Measurements from ENCODE around the gene LRRC26.

The LRRC26 gene

DNA sequence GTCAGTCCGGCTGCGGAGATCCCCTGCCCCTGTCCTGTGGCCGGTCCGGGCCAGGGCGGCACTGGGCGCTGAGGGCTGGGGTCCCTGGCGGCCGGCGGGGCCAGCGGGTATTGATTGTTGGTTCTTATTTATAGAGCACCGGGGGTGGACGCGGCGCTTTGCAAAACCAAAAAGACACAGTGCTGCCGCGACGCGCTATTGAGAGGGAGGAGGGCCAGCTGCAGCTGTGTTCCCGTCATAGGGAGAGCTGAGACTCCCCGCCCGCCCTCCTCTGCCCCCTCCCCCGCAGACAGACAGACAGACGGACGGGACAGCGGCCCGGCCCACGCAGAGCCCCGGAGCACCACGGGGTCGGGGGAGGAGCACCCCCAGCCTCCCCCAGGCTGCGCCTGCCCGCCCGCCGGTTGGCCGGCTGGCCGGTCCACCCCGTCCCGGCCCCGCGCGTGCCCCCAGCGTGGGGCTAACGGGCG is 2.5 kb downstream of the LRRC26 start:
- DNase-seq (ENCODE audit: low spot score): no peak

DNA sequence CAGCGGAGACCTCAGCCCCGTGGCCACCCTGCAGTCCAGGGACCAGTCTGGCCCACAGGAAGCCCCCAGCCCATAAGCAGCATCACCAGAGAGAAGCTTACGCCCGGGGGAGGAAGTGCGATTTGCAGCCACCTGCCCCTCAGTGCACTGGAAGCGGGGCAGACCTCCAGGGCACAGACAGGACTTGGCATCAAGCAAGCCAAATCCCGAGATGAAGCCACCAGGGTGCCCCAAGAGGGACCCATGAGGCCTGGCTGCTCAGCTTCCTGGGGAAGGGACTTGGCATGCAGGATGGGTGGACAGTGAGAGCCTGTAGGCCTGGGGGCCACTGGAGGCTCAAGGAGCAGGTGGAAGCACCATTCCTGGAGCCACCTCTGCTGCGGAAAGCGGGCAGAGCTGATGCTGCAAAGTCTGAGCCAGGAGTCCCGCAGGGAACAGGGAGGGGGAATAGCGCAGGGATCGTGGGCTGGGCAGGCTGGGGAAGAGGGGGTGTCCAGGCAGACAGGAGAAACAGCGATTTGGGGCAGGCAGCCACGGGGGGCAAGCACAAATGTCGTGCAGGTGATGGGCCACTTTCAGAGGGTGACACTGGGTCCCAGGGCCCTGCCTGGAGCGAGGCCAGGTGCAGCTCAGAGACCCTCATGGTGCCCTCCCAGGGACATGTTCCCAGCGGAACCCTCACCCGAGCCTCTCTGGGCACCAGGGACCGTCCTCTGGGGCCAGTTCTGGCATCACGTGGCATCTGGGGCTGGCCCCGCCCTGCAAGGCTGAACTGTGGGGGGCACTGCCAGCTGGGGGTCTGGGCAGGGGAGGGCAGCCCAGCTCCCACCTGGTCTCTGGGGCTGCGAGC is 3.2 kb downstream of the LRRC26 start:
- DNase-seq (ENCODE audit: low spot score): no peak

DNA sequence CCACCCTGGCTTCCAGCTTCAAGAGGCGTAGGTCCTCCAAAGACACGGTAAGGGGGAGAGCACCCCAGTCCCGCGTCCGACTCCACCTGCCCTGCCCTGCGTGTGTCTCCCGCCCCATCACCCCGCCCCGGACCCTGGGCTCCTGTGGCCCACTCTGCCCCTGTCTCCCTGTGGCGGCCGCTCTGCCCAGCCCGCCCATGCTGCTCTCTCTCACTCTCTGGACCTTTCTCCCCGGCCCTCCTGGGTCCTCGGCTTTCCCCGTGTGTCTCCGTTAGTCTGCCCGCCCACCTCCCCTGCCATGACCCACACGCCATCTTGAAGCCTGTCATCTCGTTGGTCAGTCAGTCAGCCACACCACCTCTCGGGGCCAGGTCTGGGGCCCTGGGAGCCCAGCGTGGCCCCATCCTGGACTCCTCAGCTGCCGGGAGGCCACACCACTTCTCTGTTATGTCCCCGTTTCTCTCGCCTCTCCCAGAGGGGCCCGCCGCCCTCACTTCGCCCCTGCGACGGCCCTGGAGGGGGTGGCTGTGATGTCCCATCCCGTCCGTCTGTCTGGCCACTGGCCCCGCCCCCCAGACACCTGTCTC is 4.5 kb downstream of the LRRC26 start:
- DNase-seq (ENCODE audit: low spot score): no peak

DNA sequence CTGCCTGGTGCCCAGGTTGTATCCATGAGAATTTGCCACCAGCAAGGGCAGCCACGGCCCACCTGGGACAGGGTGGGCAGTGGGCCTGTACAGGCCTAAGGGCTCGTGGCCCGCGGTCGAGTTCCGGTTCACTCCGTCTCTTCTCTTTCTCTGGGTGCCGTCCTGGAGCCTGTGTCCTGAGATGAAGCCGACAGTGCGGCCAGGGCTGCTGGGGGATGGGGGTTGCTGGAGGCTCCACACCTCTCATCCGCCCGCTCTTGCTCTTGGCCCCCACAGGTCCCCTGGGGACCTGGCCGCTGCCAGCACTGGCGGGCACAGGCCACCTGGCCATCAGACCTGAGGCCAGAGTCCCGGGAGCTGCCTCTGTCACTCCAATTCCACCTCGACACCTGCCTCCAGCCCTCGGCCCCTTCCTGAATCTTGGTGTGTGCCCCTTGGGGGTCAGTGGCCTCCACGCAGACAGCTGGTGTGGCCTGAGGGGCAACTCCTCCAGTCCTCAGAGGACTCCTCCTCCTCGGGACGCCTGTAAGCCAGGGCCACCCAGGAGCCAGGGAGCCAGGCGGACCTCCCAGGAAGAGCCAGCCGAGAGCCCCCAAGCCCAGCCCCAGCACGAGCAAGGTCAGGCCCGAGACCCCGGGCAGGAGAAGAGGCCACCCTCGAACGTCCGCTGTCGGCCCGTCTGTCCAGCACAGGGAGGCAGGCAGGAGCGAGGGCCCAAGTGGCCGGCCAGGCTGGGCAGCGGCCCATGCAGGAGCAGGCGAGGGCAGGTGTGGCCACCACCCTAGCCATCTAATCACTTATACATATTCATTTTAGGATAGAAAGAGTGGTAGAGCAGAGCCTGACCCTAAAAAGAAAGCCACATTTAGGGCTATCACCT is 5.2 kb downstream of the LRRC26 start:
- DNase-seq (ENCODE audit: low spot score): no peak

DNA sequence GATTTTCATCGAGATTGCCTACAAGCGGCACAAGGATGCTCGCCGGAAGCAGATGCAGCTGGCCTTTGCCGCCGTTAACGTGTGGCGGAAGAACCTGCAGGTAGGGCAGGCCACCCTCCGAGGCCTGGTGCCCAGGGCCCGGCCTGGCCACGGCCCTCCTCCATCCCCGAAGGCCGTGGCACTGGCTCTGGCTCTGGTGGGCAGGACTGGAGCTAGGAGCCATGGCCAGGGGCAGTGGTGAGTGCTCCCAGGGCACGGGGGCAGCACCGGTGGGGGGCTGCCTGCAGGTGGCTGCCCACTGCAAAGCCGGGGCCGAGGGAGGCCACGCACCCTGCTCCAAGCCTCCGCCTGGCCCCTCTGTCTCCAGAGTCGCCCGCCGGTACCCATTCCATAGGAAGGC is 6.0 kb downstream of the LRRC26 start:
- no peak for DNase-seq (ENCODE audit: low spot score)

DNA sequence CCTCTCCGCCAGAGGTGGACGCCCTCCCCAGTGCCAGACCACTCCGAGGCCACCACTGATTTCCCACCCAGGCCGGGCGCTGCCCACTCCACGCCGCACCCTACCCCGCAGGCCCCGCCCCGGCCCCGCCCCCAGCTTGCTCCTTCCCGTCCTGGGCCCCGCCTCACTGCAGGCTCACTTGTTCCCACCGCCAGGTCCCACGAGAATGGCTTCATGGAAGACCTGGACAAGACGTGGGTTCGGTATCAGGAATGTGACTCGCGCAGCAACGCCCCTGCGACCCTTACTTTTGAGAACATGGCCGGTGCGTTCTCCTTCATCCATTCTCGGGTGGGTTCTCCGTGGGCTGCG is 6.5 kb downstream of the LRRC26 start:
- no peak for DNase-seq (ENCODE audit: low spot score)

DNA sequence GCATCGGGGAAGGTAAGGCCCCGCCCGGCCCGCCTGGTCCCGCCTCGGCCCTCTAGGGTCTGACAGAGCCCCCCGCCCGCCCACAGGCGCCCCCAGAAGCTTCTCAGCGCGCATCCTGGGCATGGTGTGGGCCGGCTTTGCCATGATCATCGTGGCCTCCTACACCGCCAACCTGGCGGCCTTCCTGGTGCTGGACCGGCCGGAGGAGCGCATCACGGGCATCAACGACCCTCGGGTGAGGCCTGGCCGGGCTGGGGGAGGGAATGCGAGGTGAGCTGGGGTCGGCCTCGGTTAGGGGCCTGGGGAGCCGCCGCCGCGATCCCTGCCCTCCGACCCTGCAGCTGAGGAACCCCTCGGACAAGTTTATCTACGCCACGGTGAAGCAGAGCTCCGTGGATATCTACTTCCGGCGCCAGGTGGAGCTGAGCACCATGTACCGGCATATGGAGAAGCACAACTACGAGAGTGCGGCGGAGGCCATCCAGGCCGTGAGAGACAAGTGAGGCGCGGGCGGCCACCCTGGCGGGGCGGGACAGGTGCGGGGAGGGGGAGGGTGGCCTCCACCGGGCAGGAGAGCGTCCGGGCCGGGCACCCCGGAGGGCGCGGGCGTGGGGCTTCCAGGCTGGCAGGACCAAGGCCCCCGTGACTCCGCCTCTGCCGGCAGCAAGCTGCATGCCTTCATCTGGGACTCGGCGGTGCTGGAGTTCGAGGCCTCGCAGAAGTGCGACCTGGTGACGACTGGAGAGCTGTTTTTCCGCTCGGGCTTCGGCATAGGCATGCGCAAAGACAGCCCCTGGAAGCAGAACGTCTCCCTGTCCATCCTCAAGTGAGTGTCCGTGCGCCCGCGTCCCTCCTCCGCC is 7.1 kb downstream of the LRRC26 start:
- DNase-seq (ENCODE audit: low spot score): no peak

DNA sequence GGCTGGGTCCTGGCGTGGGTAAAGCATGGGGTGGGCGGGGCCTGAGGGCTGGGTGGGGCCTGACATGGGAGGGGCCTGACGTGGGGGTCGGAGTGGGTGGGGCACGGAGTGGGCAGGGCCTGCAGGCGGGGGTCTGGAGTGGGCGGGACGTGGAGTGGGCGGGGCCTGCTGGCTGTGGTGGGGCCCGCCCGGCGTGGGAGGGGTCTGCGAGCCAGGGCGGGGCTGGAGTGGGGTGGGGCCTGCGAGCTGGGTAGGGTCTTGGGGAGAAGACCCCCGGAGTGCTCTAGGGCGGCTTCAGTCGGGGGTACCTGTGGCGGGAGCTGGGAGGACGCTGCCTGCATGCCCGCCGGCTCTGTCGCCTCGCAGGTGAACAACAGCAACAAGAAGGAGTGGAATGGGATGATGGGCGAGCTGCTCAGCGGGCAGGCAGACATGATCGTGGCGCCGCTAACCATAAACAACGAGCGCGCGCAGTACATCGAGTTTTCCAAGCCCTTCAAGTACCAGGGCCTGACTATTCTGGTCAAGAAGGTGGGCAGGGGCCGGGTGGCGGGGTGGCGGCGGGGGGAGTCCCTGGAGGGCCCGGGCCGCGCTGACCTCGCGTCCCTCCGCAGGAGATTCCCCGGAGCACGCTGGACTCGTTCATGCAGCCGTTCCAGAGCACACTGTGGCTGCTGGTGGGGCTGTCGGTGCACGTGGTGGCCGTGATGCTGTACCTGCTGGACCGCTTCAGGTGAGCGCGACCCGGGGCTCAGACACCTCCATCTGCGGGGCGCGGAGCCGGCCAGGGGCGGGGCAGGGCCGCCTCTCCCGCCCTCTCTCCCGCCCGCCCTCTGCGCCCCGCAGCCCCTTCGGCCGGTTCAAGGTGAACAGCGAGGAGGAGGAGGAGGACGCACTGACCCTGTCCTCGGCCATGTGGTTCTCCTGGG is 8.0 kb downstream of the LRRC26 start:
- DNase-seq (ENCODE audit: low spot score): no peak

DNA sequence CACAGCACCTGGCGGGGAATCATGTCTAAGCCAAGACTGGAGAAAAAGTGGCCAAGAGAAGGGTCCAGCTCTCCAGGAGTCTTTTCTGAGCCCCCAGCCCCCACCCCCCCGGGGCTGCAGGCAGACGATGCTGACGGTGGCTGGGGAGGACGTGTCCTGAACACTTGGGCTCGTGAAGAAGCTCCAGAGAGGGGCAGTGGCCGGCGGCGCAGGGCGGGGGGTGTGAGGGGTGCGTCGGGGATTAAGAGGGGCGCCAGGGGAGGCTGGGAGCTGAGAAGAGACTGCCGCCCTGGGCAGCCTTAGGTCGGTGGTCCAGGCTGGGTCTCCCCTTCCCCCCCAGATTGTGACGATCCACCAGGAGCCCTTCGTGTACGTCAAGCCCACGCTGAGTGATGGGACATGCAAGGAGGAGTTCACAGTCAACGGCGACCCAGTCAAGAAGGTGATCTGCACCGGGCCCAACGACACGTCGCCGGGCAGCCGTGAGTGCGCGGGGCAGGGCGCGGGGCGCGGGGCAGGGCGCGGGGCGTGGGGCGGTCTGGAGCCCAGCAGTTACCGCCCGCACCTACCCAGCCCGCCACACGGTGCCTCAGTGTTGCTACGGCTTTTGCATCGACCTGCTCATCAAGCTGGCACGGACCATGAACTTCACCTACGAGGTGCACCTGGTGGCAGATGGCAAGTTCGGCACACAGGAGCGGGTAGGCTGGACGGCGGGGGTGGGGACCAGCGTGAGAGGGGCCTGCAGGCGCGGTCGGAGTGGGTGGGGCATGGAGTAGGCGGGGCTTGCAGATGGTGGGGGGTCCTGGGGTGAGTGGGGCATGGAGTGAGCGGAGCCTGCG is 8.9 kb downstream of the LRRC26 start:
- DNase-seq (ENCODE audit: low spot score): no peak

DNA sequence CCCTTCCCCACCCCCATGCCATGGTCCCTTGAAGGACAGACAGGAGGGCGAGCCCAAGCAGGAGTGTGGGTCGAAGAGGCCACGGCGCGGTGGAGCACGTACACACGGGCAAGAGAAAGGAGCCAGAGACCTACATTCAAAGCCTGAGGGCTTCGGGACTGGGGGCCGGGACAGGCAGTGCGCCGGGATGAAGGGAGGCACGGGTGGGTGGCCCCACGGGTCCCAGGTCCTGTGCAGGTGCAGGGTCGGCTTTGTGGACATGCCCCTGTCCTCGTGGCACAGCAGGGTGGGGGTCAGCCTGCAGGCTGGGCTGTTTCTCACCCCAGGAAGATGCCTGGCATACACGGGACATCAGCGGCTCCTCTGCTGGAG is 9.8 kb downstream of the LRRC26 start:
- no peak for DNase-seq (ENCODE audit: low spot score)

DNA sequence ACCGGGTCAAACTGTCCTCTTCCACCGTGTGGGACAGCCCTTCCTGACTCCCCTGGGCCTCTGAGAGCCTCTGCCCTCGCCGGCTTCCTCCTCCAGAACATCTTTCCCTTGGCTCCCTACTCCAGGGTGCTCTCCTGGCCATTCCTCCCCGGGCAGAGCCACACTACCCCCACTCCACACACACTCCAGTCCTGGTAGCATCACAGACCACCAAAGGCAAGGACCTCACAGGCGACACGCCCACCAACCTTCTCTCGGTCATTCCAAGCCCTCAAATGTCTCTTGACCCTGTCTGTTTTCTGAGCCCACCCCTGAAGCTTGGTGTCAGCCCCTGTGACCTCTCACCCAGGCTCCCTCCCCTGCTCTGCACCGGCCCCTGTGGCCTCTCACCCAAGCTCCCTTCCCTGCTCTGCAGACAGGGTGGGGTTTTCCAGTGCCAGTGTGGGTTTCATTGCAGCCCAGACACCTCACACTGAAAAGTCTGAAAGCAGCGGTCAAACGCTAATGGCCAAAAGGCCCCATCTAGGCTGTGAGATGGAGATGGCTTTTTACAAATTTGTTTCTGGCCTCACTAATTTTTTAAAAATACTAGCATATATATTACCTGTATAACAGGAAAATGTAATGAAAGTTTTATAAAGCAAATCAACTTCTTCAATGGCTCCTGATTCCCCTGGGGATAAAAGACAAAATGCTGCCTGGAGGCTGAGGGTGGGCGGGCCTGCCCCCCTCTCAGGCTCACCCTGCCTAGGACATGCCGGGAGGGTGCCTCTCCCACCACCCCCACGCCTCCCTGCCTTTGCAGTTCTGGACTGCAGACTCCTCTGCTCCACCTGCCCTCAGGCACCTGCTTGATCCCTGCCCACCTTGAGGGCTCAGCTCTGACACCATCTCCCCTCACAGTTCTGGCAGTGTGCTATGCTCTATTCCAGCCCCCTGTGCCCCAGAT is 10.5 kb downstream of the LRRC26 start:
- DNase-seq (ENCODE audit: low spot score): no peak

DNA sequence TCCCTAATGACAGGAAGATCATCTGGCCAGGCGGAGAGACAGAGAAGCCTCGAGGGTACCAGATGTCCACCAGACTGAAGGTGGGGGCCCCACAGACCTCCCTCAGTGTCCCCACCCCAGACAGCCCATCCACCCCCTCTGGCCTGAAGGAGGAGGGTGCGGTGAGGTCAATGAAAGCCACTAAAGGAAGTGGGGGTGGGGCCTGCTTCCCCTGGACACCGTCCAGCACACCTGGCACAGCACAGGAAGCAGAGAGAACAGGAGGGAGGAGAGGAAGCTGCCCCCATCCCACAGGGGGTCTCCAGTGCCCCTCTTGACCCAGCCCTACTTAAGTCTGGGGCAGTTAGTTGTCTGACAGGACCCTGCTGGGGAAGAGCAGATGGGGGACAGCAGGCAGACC is 11.2 kb downstream of the LRRC26 start:
- DNase-seq (ENCODE audit: low spot score): no peak

DNA sequence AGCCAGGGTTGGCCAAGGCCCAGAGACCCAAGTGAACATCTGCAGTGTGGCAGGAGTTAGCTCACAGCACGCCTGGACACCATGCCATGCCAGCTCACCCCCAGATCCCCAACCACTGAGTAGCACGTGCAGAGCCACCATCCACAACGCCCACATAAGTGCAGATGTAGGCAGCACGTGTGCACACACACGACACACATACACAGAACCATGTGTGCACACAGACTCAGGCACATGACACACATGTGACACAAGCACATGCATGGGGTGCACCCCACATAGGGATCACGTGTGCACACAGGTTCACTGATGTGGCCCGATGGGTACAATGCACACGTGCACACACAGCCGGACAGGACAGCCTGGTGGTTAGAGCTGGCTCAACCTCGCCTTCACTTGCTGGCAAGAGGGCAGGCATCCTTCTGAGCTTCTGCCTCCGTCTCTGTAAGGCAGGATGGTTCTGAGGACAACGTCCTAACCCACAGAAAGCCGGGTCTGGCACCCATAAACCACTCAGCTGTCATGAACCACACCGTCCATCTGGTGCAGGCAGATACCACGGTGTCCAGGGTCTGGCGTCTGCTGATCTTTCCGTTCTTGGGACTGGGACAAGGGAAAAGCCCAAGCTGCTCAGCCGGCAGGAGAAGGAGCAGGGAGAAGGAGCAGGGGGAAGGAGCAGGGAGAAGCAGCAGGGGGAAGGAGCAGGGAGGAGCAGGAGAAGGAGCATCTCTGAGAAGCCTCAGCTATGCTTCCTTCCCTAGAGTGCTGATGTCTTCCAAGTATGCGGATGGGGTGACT is 12.0 kb downstream of the LRRC26 start:
- DNase-seq (ENCODE audit: low spot score): no peak

DNA sequence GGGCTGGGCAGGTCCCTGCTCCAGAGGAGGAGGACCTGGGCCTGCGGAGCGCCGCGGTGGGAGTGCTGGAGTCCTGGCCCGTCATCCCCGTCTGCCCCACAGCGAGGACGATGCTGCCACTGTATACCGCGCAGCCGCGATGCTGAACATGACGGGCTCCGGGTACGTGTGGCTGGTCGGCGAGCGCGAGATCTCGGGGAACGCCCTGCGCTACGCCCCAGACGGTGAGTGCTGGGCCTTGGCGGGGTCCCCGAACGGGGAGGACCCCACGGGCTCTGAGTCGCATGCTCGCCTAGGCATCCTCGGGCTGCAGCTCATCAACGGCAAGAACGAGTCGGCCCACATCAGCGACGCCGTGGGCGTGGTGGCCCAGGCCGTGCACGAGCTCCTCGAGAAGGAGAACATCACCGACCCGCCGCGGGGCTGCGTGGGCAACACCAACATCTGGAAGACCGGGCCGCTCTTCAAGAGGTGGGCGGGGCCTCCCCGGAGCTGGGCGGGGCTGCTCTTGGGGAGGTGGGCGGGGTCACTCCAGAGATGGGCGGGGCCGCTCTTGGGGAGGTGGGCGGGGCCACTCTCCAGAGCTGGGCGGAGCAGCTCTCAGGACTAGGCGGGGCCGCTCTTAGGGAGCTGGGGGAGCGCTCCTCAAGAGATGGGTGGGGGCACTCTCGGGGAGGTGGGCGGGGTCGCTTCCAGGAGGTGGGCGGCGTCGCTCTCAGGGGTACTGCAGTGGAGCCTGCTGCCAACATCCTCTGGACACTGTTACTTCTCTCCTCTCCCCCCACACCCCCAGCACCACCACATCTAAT is 13.1 kb downstream of the LRRC26 start:
- DNase-seq (ENCODE audit: low spot score): peak; percentile 74

DNA sequence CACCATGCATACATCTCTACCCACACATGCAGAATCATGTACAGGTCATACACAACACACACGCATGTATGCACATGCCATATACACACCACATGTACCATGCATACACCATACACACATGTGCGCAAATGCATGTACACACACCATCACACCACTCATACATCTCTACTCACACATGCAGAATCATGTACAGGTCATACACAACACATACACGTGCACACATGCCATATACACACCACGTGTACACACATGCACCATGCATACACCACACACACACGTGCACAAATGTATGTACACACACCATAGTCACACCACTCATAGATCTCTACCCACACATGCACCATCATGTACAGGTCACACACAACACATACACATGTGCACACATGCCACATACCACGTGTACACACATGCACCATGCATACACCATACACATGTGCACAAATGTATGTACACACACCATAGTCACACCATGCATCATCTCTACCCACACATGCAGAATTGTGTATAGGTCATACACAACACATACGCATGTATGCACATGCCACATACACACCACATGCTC is 16.9 kb downstream of the LRRC26 start:
- no peak for DNase-seq (ENCODE audit: low spot score)

DNA sequence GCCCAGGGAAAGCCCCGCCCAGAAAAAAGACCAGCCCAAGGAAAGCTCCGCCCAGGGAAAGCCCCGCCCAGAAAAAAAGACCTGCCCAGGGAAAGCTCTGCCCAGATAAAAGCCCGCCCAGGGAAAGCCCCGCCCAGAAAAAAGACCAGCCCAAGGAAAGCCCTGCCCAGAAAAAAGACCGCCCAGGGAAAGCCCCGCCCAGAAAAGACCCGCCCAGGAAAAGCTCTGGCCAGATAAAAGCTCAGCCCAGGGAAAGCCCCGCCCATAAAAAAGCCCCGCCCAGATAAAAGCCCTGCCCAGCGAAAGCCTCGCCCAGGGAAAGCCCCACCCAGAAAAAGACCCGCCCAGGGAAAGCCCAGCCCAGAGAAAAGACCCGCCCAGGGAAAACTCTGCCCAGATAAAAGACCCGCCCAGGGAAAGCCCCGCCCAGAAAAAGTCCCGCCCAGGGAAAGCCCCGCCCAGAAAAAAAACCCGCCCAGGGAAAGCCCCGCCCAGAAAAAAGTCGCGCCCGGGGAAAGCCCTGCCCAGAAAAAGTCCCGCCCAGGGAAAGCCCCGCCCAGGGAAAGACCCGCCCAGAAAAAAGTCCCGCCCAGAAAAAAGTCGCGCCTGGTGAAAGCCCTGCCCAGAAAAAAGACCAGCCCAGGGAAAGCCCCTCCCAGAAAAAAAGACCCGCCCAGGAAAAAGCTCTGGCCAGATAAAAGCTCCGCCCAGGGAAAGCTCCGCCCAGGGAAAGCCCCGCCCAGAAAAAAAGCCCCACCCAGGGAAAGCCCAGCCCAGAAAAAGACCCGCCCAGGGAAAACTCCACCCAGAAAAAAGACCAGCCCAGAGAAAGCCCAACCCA is 19.0 kb downstream of the LRRC26 start:
- DNase-seq (ENCODE audit: low spot score): peak; percentile 82

Data from D341Med (cell line).